MCF 10A (cell line): Measurements from ENCODE around the gene CEACAM16. TPM values are rescaled to one million over a fixed set of nuclear protein-coding genes. Genes with fewer than 3 reads are reported as not detected.

Experiments used
- BruUV-seq: library from RNA; stranded (reverse); fragments of 400-500 nt; replicated peaks from 2 replicates; lab custom pipeline; 2021; lab: Mats Ljungman, UMichigan
- CTCF ChIA-PET: fragments of 300-600 bp; sonication (Branson Sonifier 250); formaldehyde crosslinking; extraction: SDS; loops from one replicate; lab custom pipeline; 2021; ENCODE audit warnings: antibody characterized with exemption, inconsistent platforms; lab: Yijun Ruan, JAX
- POLR2A ChIA-PET: fragments of 300-600, 350-650 bp; sonication (Branson Sonifier 250); formaldehyde crosslinking; extraction: SDS; loops from one replicate; lab custom pipeline; 2020; ENCODE audit warnings: antibody characterized with exemption, inconsistent platforms; lab: Yijun Ruan, JAX
- DNase-seq: peaks from one replicate; pipeline ENCODE4 v3.0.0-alpha.2; 2018; ENCODE audit not compliant: unreplicated experiment
- H3K27ac Mint-ChIP-seq: one replicate; pipeline ENCODE4 v1.8.0; 2022; ENCODE audit warnings: mild to moderate bottlenecking, low read depth, mixed read lengths; ENCODE audit not compliant: unreplicated experiment
- H3K27me3 Mint-ChIP-seq: one replicate; pipeline ENCODE4 v1.8.0; 2022; ENCODE audit warnings: mixed read lengths; ENCODE audit not compliant: insufficient read depth, unreplicated experiment
- H3K36me3 Mint-ChIP-seq: one replicate; pipeline ENCODE4 v1.8.0; 2022; ENCODE audit warnings: mild to moderate bottlenecking, moderate library complexity, mixed read lengths; ENCODE audit not compliant: insufficient read depth, unreplicated experiment
- H3K4me1 Mint-ChIP-seq: one replicate; pipeline ENCODE4 v1.8.0; 2022; ENCODE audit warnings: mixed read lengths; ENCODE audit not compliant: insufficient read depth, unreplicated experiment
- H3K4me3 Mint-ChIP-seq: one replicate; pipeline ENCODE4 v1.8.0; 2022; ENCODE audit warnings: mild to moderate bottlenecking, moderate library complexity, mixed read lengths; ENCODE audit not compliant: unreplicated experiment
- H3K9me3 Mint-ChIP-seq: one replicate; pipeline ENCODE4 v1.8.0; 2022; ENCODE audit warnings: mixed read lengths; ENCODE audit not compliant: unreplicated experiment
- CTCF ChIP-seq: fragments of 200-600 bp; IDR thresholded peaks from one replicate; pipeline ENCODE4 v1.8.0; 2022; ENCODE audit warnings: antibody characterized with exemption, mild to moderate bottlenecking; ENCODE audit not compliant: unreplicated experiment
- intact Hi-C: fragments of 100-400 bp; cut with micrococcal nuclease; formaldehyde crosslinking; loops from 2 replicates; pipeline ENCODE4 v1.14.1; 2022
- total RNA-seq: library from RNA; stranded (reverse); gene quantifications from 2 replicates; pipeline ENCODE4 v1.2.3, GENCODE V29; 2022

CEACAM16 gene
- total RNA-seq, 1 experiment from 2014 or later = not detected

- intact Hi-C loops = no loop called here
- BruUV-seq = no TSS peak
- no peak overlapping the region for H3K4me3 Mint-ChIP-seq
- H3K27me3 Mint-ChIP-seq = no peaks in the 10 kb centered on the region
- H3K9me3 Mint-ChIP-seq = no peaks in the 10 kb centered on the region
- DNase-seq = no peak
- no peak for TF ChIP-seq CTCF
- POLR2A ChIA-PET = interaction anchor here (0.6 to 1.0 kb wide), 2 partner anchors 13 to 115 kb away, joined by 3 to 4 read pairs; no protein-coding TSS in a partner anchor
- peaks cover 10% of the 10 kb centered on the region for H3K4me1 Mint-ChIP-seq
- H3K27ac Mint-ChIP-seq = no peak overlapping the region
- H3K36me3 Mint-ChIP-seq = no peaks in the 10 kb centered on the region
- CTCF ChIA-PET = interaction anchor here (1.2 to 10.4 kb wide), 2 partner anchors 13 to 45 kb away, joined by 3 to 414 read pairs; partner anchors contain the start of gene CBLC
Observed at GRCh38 chr19:44728178-44728577, 29.2 kb downstream of the CEACAM16 start.

- DNase-seq = no peak
- no peak overlapping the region for H3K27ac Mint-ChIP-seq
- no peaks in the 10 kb centered on the region for H3K9me3 Mint-ChIP-seq
- TF ChIP-seq CTCF = no peak
- intact Hi-C loops = no loop called here
- H3K36me3 Mint-ChIP-seq = no peaks in the 10 kb centered on the region
- peaks cover 4% of the 10 kb centered on the region for H3K4me1 Mint-ChIP-seq
- BruUV-seq = no TSS peak
- POLR2A ChIA-PET = no interaction called here
- H3K27me3 Mint-ChIP-seq = no peaks in the 10 kb centered on the region
- H3K4me3 Mint-ChIP-seq = no peak overlapping the region
- CTCF ChIA-PET = interaction anchor here (0.6 to 1.4 kb wide), 5 partner anchors 10 to 115 kb away, joined by 3 to 4 read pairs (median 3); no protein-coding TSS in a partner anchor
Observed at GRCh38 chr19:44729516-44730033, 30.6 kb downstream of the CEACAM16 start.

DNA sequence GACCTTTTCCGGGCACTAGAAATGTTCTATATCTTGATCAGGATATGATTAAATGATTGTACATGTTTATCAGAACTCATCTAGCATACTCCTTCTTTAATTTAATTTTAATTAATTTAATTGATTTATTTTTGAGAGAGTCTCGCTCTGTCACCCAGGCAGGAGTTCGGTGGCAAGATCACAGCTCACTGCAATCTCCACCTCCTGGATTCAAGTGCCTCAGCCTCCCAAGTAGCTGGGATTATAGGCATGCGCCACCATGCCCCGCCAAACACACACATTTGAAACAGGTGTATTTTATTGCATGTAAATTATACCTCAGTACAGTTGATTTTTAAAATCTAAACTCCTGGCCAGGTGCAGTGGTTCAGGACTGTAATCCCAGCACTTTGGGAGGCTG, 32.1 kb downstream of the CEACAM16 start:
- ChIA-PET CTCF (interaction anchor here (2.0 kb wide), 1 partner anchor 40 kb away, joined by 9 read pairs; no protein-coding TSS in a partner anchor), POLR2A (interaction anchor here (0.8 kb wide), 1 partner anchor 10 kb away, joined by 3 read pairs; no protein-coding TSS in a partner anchor)
- no peak for DNase-seq
- no peak for TF ChIP-seq CTCF
- intact Hi-C loops = no loop called here
- no peak overlapping the region for H3K4me3 Mint-ChIP-seq
- H3K27ac Mint-ChIP-seq = no peak overlapping the region
- H3K4me1 Mint-ChIP-seq = peaks cover 5% of the 10 kb centered on the region
- BruUV-seq = no TSS peak
- no peaks in the 10 kb centered on the region for H3K36me3 Mint-ChIP-seq
- H3K9me3 Mint-ChIP-seq = no peaks in the 10 kb centered on the region
- no peaks in the 10 kb centered on the region for H3K27me3 Mint-ChIP-seq

- BruUV-seq = no TSS peak
- Mint-ChIP-seq H3K4me1 (peaks cover 5% of the 10 kb centered on the region), H3K27me3 (no peaks in the 10 kb centered on the region), H3K36me3 (no peaks in the 10 kb centered on the region), H3K27ac (no peak overlapping the region), H3K9me3 (no peaks in the 10 kb centered on the region), H3K4me3 (no peak overlapping the region)
- intact Hi-C loops = no loop called here
- ChIA-PET POLR2A (interaction anchor here (0.8 kb wide), 1 partner anchor 9 kb away, joined by 3 read pairs; no protein-coding TSS in a partner anchor), CTCF (interaction anchor here (0.6 to 2.9 kb wide), 3 partner anchors 8 to 40 kb away, joined by 3 to 19 read pairs (median 9); no protein-coding TSS in a partner anchor)
- TF ChIP-seq CTCF = no peak
- DNase-seq = no peak
Observed at GRCh38 chr19:44731622-44732021, 32.7 kb downstream of the CEACAM16 start.
